H4 (cell line): ENCODE data around the gene C10orf67. TPM values are rescaled to one million over a fixed set of nuclear protein-coding genes. Genes with fewer than 3 reads are reported as not detected.
"Not testable (repeated sequence)": the region's sequence is repeated elsewhere in the genome, so short reads cannot be mapped to it uniquely, and the experiment has no call there.

ENCODE experiments used
- DNase-seq: peaks from one replicate; pipeline ENCODE4 v3.0.0-alpha.2; 2015; ENCODE audit warnings: low spot score
- total RNA-seq: library from RNA; depleted of rRNA; stranded (reverse); fragments of >200 nt; shearing (Covaris generic); gene quantifications from 2 replicates; pipeline ENCODE4 v1.2.3, GENCODE V29; 2014

C10orf67 gene
- total RNA-seq, 1 experiment from 2014 or later = not detected

DNA sequence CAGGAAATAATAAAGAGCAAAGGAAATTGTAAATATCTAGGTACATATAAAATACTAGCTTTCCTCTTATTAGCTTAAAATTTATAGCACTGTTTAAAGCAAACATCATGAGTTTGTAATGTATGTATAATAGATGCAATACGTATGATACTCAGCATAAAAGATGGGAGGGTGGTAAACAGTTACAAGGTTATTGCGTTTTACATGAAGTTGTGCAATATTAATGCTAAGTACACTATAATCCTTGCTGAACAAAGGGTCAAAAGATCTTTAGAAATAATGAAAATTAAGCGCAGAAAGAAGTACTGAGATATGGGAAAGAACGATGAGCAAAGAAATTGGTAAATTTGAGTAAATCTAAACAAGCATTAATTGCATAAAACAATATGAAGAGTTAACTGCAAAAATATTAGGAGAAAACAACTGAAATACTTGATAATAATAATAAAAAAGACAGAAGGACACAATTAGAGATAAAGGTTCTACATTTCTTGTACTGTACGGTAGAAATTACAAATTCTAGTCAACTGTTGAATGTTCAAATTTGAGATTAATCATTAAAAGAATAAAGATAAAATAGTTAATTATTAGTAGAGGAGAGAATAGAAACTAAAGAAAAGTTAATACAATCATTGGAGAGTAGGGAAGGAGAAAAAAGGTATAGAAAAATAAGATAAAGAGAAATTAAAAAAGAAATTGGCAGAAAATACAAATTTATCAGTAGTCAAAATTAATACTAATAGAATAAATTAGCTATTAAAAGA is 17.9 kb downstream of the C10orf67 start:
- no peak for DNase-seq

DNA sequence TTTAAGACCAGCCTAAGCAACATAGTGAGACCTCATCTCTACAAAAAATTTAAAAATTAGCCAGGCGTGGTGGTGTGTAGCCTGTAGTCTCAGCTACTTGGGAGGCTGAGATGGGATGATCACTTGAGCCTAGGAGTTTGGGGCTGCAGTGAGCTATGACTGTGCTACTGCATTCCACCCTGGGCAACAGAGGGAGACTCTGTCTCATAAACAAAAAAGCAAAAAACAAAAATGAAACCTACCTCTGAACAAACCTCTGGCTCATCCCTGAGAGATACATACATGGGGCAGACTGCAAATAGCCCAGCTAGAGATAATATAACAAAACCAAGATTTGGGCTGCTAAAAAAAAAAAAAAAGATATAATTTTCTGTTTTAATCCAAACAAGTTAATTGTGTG is 19.5 kb downstream of the C10orf67 start:
- DNase-seq = no peak

DNA sequence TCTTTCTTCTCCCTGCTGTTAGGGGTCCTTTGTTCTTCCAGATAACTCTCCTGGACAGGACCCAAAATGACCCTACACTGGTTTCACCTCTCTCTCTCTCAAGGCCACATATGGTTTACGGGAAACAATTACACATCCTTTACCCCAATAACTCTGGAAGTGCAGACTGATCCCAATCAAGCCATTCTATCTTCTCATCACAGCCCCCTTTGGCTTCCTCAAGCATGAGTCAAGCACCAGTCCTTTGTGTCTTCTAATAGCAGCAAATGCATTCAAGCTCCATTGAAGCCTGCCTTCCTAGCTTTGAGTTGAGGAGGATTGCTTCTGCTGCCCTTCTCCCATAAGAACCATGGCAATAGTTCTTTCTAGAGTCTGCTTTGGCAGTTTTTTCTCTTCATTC is 20.2 kb downstream of the C10orf67 start:
- no peak for DNase-seq

DNA sequence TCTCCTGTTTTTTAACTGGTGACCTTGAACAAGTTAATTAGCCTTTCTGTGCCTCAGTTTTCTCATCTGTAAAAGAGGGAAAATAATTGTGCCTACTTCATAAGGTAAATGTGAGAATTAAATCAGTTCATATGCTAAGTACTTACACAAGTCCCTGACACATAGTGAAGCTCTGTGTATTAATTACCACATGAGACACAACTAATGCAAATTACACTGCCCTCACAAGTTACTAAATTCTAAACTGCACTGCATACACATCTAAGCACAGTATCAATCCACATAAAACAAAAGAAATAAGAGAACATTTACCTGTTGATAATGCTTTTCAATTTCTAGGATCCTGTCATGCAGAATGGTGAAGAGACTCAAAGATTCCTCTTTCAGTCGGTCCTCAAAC is 22.5 kb downstream of the C10orf67 start:
- DNase-seq = no peak

DNA sequence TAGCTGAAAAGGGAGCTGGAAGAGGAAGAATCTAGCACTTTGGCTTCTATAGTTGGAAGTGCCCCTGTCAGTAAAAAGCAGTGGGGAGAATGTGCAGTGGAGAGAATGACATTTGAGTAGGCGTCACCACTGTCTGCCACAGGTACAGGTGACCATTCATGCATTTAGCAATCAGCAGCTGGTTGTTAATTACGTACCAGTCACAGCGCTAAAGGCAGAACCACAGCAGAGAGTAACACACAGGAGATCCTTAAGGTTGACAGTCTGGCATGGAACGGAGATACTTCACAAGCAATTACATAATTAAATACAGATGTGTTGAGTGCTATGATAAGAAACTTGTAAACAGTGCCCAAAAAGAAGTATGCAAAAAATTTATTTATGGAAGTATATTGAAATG is 24.8 kb downstream of the C10orf67 start:
- no peak for DNase-seq

DNA sequence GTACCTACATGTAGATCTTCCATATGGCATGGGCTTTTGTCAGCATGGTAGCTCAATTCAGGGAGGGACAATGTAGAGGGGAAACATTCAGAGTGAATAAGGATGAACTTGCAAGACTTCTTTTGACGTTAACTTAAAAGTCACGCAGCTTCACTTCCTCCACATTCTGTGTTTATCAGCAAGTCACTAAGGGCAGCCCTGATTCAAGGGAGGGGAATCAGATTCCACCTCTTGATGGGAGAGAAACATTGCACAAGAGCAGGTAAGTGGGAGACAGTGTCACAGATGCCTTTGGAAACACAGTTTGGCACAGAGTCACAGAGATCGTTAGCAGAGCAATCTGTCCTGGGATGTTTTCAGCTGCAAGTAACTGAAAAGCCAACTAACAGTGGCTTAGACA is 26.2 kb downstream of the C10orf67 start:
- DNase-seq = no peak

DNA sequence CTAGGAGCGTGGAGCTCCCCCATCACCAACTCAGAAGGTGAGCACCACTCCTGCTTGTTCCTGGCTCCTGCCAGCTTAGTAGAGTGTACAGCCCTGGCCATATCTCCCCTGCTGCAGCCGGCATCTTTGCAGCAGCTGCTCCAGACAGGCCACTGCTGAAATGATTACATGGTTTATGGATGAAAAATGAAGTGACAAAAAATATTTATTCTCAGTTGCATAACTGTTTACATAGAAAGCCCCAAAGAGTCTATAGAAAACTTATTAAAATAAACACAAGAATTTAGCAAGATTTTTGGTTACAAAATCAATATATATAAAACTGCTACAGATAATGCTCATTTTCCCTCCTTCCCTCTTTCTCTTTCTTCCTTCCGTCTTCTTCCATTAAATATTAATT is 27.2 kb downstream of the C10orf67 start:
- DNase-seq = no peak

DNA sequence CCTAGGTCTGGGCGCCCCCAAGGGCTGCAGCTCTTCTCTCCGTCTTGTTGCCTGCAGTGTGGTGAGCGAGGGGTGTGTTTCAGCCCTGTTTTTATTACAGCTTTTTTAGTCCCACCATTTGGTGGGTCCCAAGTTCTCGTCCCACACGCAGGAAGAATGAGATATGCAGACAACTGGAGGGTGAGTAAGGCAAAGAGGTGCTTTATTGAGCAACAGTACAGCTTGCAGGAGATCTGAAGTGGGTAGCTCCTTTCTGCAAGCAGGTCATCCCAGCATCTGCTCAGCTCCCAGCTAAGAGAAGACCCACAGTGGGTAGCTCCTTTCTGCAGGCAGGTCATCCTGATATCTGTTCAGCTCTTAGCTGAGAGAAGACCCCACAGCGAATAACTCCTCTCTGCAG is 28.2 kb downstream of the C10orf67 start:
- no peak for DNase-seq

DNA sequence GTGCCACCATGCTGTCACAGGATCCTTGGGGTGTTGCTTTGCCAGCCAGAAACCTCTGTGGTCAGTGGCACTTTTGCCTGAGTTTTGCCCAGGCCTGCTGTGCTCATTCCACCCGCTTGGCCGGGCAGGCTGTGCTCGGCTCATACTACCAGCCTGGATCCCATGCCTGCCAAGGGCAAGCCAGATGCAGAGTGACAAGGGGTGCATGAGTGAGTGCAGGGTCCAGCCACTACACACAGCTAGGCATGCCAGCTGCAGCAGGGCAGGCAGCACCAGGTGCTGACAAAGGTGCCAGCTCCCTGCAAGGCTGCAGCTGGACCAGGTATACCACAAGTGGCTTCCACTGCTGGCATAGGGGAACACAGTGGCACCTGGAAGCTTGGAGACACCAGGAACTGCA is 28.6 kb downstream of the C10orf67 start:
- DNase-seq = no peak

DNA sequence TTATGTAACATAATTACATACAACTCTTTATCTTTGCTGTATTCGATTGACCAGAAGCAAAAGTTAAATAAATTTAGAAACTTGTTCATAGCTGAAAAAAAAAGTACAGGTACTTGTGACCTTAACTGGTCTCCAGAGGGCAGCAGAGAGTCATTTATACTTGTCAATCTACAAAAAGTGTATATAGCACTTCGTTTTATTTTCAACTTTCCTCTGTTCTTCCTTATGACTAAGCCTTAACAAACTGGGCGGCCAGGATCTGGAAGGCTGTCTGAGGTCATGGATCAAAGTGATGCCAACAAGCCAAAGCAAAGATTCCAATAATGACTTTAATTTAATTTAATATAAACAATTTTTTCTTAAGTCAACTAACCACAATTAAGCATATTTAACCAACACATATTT is 29.8 kb downstream of the C10orf67 start:
- DNase-seq = peak; percentile 66

DNA sequence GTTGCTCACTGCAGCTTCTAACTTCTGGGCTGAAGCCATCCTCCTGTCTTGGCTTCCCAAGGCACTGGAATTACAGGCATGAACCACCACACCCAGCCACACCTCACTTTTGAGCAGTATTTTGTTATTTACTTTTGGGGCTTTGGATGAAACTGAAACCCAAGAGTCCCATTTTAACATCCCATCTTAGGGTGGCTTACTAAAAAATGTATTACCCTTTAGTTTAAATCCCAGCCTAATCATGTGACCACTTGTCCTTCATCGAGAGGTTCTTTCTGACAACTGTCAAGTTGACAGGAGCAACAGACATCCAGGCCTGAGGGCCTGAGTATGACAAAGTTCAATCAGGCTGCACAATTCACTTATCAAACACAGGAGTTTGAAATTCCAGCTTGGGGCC is 33.6 kb downstream of the C10orf67 start:
- no peak for DNase-seq

DNA sequence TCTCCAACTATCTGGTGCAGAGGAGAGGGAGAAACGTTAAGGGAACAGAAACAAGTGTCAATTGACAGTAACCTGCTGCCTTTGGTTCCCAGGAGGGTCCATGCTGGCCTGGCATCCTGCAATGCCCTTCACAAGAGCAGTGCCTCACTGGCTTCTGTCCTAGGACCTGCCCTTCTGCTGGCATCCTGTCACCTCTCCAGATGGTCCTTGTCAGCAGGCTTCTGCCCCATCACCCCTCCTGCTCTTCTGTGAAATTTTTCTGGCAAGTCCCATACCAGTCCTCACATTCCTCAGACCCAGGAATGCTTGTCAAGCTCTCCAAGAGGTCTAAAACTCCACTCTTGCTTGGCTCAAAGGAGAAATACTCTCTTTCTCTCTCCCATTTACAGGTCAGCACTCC is 34.2 kb downstream of the C10orf67 start:
- DNase-seq = no peak

DNA sequence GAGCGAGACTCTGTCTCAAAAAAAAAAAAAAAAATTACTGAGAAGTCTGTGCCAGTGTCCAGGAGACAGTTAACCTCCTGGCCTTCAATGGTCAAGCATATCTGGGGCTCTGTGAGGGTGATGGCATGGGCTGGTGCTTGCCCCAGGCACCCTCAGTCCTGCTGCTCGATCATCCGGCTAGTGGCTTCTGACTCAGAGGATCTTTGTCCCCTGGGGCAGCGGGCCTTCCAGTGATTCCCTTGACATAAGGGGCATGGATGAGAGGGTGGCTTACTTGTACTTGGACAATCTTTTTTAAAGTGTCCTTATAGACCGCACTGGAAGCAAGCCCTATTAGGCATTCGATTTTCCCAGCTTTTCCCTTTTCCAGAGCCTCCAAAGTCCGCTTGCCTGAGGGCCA is 44.6 kb downstream of the C10orf67 start:
- not testable (repeated sequence) for DNase-seq

DNA sequence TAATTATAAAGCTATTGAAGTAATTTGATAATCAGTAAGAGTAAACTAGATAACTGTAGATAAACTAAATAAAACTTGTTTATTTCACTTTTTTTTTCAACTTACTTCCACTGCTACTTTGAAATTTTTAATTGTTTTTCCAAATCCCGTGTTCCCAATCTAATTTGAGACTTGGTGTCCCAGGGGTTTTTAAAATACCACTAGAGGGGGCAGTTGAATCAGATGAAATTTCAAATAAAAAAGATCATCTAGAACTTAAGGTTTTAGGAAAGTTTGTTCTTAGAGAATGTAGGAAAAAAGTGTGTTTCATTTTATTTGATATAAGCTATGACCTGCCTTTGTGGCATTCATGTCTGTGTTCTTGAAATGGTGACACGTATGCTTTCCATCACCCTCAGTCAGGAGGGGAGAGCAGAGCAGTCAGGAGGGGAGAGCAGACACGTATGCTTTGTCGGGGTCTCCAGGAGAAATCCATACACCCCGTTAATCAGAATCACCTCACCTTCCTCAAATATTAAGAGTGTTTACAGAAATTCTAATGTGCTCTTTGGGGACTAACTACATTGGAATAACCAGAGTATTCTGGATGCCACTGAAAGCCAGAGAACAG is 49.9 kb downstream of the C10orf67 start:
- DNase-seq = no peak

DNA sequence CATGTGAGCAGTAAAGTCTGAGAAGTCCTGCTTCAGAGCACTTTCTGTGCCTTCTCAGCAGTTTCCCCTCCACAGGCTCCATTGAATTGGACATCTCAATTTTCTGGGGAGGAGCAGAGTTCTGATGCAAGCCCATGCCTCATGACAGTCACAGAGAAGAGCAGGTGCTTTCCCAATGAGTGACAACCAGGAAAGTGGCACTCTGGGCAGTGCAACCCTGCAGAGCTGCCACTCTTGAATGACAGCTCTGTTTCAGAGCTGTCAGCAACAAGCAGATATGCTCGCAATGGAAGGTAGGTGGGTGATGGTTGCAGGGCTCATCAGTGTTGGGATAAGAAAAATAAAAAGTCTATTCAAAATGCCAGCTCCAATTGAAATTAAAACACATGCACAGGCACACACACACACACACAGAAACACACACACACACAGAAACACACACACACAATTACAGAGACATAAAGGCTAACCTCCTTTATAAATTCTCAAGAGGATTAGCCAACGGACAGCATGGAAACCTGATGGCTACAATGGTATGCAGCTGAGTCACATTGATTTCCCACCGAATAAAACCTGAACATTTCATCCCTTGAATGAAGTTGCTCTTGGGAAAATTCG is 50.5 kb downstream of the C10orf67 start:
- DNase-seq = no peak

DNA sequence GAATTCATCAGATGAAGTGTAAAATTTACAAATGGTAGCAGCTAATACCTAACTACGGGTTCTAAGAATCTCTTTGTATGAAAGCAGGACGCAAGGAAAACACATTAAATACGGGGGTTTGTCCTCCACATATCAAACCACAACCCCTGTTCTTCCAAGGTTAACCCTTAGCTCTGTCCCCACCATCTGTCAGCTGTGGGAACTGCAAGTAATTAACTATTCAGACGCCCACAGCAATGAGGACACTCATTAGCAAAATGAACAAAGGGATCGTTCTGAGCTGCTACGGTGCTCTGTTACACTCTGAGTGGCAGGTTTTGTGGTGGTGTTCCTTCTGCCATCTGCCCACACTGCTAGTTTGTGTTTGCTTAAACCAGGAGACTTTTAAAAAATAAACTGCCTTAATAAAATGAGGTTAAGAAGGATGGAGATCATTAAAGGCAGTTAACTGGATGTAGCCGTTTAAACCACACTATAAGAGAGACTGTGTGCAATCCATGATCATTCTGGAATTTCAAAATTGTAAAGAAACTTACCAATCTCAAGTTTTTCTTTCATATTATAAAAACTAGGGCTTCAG is 51.4 kb downstream of the C10orf67 start:
- peak; percentile 29 for DNase-seq

DNA sequence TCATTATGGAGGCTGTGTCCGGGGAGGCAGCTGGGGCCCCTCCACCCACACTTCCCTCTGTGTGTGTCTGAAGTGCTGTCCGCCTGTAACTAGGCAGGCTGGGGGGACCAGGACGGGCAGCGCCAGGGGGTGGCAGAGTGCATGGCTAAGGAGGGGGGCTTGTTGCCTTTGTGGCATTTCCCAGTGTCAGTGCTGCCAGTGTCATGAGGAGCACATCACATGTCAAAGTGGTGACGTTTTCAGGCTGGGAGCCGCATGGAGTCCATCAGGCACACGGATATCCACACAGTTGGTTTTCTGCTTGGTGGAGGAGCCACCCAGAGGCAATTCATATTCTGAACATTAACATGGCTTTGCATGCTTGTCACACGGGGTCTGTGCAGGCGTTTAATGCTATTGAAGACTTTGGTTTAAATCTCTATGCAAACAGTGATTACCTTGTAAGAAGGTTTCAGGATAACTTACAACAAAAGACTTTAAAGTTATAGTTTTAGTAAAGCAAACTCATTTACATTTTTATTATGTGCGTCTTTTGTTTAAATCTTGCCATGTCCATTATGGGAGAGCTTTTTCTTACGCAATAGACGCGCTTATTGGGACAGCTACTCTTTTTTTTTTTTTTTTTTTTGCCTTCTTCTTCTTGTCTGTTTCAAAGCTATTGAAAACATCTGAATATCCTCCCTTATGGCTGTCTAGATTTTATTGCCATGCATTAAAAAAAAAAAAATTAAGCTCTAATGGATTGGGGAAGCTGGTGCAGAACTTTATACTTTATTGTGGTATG is 52.9 kb downstream of the C10orf67 start:
- no peak for DNase-seq

DNA sequence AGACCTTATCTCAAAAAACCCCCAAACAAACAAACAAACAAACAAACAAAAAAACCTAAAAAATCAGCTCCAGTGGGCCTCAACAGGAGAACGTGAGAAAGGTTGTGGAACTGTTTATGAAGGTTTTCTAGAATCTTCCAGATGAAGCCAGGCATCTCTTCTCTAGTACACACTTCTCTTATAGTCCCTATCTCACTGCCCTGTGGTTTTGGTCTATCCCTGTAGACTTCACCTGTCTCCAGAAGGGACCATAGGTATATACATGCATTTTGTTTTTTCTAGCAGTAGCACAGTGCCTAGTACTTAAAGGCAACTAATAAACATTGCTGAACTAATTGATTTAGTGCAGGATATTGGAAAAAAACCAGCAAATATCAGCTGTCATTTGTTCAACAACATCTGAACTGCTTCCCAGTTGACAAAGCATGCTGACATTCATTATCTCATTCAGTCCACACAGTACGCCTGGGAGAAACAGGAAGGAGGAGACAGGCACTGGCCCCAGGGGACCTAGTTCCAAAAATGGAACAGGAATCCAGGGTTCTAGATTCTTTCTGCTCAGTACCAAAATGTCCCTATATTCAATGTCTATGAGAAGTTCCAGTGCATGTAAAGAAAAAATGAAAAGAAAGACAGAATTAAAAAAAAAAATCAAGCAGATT is 59.8 kb downstream of the C10orf67 start:
- no peak for DNase-seq

DNA sequence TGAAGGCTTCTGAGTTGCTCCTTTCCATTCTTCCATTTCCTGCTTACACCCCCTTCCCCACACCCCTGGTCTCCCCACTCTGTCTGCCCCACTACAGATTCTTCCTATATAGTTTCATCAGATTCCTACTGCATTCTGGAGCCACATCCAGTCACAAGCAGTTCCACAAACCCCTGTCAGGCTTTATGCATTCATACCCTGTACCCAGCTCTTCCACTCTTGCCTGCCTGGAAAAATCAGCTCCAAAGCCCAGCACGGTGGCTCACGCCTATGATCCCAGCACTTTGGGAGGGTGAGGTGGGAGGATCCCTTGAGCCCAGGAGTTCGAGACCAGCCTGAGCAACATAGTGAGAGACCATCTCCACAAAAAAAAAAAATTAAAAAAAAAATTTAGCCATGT is 60.4 kb downstream of the C10orf67 start:
- DNase-seq = no peak

DNA sequence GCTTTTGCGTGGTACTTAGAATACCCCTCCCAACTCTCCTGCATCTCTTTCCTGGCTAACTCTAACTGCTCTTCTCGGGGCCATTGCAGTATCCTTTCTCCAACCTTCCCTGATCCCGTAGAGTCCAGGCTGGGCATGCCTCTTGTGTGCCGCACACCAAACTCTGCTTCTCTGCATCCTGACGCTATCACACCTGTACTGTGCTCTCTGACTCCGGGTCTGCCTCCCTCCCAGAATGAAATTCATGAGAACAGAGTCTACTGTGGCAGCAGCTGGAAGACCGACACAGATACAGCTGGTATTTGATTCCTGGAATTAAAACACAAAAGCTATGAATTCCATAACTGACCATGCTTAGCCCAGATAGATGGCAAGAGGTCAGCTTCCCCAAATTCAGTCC is 60.9 kb downstream of the C10orf67 start:
- DNase-seq = no peak

DNA sequence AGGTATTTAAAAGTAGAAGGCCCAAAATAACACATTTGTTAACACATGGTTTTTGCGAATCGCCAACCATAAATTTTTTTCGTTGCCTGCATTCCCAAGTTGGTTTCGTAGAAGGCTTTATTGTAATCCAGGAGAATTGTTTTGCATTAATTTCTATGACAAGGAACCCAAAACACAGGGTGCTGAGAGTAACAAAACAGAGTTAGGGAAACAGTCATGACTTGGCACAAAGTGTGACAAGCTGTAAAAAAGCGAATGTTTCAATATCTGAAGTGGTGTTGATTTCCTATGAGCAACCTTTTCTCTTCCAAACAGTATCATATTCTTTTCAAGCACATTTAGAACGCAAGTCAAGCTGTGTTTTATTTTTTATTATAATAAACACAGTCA is 63.6 kb downstream of the C10orf67 start:
- DNase-seq = no peak
